Prostate gland (tissue), 2 donors: Measurements from ENCODE around the gene PRIMA1.

Experiments used
- POLR2AphosphoS5 ChIP-seq: sonication (generic); formaldehyde crosslinking; IDR thresholded peaks from one replicate; pipeline ENCODE4 v1.6.1; 2017; ENCODE audit warnings: antibody characterized with exemption
- TF ChIP-seq, protein P1 (sequence below), 4 experiments: fragments of 200-600 bp in 2 of 4; fragments of 450-650 bp in 2 of 4; sonication (generic) in 2 of 4; IDR thresholded peaks; 1 replicate in 3 of 4; 2 replicates in 1 of 4; pipeline ENCODE4 v1.5.1; 2016 to 2019; ENCODE audit warnings: antibody characterized with exemption in 4 of 4, mild to moderate bottlenecking in 2 of 4, moderate library complexity in 2 of 4

DNA sequence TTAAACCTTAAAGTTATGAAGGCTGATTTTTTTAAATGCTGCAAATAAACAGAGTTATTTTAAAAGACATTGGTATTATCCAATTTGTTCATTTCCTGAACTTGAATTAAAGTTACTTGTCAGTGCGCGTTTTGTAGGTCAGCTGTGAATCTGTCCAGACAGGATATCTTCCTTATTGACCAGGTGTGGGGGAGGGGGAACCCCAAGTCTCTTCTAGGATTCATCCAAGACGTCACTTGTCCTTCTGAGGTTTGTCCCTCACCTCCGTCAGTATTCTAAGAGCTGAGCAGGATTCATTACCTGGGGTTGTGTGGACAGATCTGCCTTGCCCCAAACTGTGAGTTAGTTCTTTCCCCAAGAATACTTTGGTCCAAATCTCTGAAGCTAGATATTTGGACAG lies 8.8 kb upstream of the PRIMA1 start:
- TF ChIP-seq, protein P1, sequence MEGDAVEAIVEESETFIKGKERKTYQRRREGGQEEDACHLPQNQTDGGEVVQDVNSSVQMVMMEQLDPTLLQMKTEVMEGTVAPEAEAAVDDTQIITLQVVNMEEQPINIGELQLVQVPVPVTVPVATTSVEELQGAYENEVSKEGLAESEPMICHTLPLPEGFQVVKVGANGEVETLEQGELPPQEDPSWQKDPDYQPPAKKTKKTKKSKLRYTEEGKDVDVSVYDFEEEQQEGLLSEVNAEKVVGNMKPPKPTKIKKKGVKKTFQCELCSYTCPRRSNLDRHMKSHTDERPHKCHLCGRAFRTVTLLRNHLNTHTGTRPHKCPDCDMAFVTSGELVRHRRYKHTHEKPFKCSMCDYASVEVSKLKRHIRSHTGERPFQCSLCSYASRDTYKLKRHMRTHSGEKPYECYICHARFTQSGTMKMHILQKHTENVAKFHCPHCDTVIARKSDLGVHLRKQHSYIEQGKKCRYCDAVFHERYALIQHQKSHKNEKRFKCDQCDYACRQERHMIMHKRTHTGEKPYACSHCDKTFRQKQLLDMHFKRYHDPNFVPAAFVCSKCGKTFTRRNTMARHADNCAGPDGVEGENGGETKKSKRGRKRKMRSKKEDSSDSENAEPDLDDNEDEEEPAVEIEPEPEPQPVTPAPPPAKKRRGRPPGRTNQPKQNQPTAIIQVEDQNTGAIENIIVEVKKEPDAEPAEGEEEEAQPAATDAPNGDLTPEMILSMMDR (IDR thresholded peaks at IDR 0.05) = no peak
- TF ChIP-seq POLR2AphosphoS5 = peak; percentile 34
